Measurements from ENCODE around the gene EIF2B4.
A peak's percentile ranks its signal among the peaks of the same experiment; 100 is the strongest.

EIF2B4 gene

DNA sequence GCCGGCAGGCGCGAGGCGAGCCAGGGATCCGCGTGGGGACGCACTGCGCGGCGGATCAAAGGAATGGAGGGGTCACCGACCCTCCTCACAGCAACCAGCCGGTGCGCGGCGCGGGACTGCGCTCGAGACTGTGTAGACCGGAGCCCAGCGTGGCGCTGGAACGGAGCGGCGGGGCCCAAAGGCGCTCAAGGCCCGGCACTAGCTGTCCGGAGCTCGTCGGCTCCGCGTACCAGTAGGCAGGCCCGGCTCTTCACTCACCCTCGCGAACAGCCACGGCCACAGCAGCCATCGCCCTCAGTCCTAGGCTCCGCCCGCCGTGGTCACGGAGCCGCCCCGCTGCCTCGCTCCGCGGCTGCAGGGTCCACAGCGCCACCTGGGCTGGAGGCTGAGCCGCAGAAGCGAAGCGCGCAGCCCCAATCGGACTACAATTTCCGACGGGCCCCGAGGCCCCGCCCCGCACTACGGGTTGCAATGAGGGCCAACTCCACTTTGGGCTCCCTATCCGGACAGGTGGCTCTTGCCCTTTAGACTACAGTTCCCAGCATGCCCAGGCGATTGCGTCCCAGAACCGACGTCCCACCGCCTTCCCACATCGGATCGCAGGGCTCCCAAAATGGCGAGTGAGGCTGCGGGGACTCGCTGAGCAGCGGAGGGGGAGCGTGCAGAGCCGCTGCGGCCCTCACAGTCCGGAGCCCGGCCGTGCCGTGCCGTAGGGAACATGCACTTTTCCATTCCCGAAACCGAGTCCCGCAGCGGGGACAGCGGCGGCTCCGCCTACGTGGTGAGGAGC, at the start of gene EIF2B4, which contains the start of gene SNX17:
EIF2B4 (minus strand) TSS at position 313 of the 790 bp plus-strand sequence; CDS start at position 289, 24 bp downstream.
SNX17 (plus strand) TSS at position 591 of the 790 bp plus-strand sequence; CDS start at position 719, 128 bp downstream.
- DNase-seq: peak; percentile 99

DNA sequence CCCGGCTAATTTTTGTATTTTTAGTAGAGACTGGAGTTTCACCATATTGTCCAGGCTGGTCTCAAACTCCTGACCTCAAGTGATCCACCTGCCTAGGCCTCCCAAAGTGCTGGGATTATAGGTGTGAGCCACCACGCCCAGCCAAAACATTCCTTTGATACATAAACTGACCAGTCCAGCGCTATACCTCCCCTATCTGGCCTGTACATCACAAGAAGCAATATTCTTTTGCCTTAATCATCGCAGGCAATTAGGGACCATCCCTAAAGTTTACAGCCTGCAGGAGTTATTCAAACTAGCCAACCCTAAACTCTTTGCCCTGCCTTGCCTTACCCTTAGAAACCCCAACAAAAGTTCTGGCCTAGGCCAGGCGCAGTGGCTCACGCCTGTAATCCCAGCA, 46.0 kb upstream of the EIF2B4 start:
- DNase-seq: no peak

DNA sequence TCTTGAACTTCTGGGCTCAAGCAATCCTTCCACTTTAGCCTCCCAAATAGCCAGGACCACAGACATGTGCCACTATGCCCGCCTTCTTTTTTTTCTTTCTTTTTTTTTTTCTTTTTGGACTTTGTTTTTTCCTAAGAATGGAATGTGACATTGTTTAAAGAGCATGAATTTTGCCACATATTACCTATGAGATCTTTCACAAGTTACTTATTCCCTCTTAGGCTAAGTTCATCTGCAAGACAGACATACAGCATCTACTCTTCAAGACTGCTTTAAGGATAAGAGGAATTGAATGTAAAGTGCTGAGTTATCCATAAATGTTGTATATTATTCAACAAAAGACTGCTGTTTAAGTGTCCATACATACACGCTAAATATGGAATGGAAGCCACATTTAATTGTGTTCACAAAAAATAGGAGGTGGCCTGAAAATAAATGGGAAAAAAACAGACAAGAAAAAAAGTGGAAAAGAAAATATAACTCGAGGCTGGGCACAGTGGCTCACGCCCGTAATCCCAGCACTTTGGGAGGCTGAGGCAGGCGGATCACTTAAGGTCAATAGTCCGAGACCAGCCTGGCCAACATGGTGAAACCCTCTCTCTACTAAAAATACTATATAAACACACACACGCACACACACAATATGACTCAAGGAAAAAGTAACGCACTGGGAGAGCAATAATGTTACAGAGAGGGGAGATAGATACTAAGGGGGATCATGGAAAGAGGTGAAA, 42.4 kb upstream of the EIF2B4 start:
- no peak for DNase-seq

DNA sequence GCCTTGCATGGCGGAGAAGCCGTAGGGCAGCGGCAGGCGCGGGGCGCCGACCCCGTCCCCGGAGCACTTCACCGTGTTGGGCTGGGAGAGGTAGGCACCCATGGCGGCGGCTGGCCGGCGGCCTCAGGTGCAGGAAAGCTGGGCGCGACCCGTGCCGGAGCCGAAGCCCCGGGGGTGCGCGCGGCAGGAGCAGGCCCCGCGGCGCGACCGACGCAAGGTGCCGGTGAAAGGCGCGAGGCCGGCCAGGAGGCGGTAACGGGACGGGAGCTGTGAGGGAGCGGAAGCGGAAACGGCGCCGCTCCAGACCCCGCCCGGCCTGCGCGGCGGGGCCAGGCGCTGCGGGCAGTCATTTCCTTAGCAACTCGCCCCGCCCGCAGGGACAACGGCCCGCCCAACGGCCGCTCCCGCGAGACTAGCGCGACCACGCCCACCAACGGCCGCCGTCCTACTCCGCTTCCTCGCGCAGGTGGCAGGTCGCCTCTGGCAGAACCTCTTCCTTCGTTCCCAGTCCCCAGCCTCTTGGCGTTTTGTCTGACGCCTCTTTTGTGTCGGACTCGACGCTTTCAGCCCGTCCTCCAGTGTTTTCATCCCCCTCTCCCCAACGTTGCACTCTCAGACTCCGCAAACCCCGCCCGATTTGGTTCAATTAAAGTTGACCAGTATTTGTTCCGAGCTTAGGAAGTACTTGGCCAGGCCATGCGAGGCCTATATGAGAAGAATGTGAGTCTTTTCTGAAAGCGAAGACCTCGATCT, 39.4 kb upstream of the EIF2B4 start, which contains the start of gene PPM1G:
PPM1G (minus strand) TSS at position 271 of the 753 bp plus-strand sequence; CDS start at position 102, 169 bp downstream.
- peak; percentile 98 for DNase-seq

DNA sequence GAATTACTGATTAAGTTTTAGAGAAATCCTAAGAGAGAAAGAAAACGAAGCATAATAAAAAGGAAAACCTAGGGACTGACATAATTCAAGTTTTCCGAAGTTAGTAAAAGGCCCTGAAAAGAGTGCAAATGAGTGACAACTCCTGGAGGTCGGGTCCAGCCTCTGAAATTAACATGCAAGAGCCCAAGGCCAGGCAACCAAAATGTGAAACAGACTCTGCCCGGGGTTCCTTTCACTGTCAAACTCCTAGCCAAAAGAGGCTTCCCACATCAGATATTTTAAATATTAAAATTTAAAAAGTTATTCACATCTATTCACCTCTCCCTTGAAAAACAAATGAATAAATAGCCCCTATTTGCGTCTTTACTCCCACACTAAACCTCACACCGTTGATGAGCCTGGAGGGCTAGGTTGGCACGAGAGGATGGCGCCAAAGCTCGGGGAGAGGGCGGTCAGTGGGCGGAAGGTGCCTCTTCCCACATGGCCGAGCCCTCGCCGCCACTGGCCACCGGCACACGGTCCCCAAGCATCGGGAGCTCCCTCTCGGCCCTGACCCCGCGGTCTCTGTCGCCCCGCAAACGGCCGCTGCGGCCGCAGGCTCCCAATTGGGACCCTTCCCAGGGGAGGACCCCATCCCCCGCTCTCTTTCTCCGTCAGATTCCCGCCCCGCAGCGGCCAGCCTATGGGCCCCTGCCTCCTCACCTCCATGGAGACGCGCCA, 38.6 kb upstream of the EIF2B4 start:
- peak; percentile 18 for DNase-seq

DNA sequence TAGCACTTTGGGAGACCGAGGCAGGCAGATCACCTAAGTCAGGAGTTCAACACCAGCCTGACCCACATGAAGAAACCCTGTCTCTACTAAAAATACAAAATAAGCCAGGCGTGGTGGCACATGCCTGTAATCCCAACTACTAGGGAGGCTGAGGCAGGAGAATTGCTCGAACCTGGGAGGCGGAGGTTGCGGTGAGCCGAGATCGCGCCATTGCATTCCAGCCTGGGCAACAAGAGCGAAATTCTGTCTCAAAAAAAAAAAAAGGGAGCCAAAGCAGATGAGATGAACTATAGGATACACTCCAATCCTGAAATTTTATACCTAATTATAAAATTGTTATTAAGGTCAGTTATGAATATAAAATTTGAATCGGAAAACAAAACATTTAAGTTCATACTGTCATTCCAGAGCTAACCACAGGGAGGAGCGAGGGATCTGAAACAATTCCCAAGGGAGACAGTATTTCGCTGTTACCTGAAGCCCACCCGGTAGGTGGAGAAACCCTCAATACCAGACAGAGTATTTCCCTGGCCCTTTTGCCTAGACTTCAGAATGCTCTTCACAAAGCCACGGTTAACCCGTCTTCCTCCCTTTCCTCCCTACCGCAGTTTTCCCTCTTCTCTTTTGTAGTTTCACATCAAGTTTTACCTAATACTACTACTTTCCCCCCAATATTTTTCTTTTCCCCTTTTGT, 37.8 kb upstream of the EIF2B4 start:
- no peak for DNase-seq

DNA sequence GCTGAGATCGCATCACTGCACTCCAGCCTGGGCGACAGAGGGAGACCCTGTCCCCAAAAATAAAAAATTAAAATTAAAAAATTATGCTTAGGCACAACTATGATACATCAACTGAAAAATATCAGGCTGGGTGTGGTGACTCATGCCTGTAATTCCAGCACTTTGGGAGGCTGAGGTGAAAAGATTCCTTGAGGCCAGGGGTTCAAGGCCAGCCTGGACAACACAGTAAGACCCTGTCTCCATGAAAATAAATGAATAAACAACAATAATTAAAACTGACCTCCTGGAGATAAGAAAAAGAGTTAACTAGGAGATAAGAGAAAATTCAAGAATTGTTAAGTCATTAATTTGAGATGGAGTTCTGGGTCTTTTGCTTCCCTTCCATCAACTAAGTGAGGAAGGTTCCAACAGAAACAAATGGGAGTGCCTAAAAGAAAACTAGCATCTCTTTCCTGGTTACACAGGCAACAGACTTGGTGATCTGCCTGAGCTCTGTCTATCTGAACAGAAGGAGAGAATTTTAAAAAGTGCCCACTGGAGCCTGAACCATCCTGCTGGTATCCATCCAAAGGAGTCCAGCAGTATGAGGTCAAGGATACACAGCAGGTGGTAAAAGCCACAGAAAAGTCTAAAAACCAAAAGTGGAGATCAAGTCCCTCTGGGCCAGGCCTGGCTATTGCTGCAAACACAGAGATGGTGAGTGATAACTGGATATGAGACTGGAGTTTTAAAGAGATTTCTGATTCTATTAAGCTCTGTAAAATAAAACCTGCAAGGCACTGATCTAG, 30.4 kb upstream of the EIF2B4 start:
- no peak for DNase-seq

DNA sequence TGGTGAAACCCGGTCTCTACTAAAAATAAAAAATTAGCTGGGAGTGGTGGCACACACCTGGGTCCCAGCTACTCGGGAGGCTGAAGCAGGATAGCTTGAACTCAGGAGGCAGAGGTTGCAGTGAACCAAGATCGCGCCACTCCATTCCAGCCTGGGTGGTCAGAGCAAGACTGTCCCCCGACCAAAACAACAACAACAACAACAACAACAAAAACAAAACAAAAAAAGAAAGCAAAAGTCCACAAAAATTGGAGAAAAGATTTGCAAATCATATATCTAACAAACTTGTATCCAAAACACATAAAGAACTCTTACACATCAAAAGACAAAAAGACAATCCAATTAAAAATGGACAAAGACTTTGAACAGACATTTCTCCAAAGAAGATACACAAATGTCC, 28.8 kb upstream of the EIF2B4 start:
- DNase-seq: no peak

DNA sequence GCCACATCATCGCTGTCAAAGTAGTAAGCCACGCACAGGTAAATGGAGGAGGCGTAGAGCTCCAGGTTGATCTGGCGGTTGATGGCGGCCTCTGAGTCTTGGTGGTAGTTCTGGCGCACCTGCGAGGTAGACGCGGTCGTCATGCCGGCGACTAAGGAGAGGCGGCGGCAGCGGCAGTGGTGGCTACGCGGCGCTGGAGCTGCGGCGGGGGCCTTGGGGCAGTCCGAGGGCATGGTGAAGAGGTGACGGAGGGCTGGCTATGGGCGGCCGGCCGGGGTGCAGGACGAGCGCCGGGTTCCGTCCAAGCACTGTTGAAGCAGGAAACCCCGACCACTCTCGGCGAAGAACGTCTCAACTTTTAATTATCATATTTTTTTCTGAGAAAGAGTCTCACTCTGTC, 23.1 kb upstream of the EIF2B4 start:
- DNase-seq: no peak

DNA sequence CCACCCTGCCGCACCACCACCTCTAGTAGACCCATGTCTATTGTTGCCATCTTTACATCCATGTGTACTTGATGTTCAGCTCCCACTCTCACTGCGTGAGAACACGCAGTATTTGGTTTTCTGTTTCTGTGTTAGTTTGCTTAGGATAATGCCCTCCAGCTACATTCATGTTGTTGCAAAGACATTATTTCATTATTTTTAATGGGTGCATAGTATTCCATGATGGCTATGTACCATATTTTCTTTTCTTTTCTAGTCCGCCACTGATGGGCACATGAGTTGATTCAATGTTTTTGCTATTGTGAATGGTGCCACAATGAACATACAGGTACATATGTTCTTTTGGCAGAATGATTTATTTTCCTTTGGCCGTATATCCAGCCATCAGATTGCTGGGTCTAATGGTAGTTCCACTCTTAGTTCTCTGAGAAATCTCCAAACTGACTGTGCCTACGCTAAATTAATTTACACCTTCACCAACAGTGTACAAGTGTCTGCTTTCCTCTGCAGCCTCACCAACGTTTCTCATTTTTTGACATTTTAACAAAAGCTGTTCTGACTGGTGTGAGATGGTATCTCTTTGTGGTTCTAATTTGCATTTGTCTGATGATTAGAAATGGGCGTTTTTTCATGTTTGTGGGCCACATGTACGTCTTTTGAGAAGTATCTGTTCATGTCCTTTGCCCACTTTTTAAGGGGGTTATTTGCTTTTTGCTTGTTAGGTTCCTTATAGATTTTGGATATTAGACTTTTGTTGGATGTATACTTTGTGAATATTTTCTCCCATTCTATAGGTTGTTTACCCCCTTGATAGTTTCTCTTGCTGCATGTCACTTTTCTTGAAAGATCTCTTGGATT, 20.9 kb upstream of the EIF2B4 start:
- DNase-seq: no peak

DNA sequence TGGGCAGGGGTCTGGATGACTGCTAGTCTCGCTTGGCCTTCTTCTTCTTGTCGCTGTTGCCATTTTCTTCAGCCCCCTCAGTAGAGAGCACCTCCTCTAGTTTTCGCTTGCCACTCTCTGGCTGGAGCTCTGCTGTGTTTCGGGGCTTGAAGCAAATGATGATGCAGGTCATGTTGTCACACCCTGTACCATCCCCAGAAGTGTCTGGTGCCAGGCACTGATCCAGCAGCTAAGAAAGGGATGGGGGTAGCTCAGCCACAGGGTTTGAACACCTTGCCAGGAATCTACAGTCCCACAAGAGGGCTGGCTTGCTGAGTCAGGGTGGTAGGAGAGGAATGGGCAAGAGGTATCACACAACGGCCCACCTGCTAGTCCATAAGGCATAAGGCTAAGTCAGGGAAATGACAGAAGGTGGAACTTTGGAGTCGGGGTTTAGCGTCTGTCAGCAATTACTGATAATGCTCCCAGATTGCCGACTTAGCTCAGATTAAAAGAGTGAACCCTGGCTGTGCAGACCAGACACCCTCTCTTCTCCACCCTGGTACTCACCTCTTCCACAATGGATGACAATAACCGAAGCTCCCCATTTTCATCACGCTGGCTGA, 11.5 kb upstream of the EIF2B4 start:
- no peak for DNase-seq

DNA sequence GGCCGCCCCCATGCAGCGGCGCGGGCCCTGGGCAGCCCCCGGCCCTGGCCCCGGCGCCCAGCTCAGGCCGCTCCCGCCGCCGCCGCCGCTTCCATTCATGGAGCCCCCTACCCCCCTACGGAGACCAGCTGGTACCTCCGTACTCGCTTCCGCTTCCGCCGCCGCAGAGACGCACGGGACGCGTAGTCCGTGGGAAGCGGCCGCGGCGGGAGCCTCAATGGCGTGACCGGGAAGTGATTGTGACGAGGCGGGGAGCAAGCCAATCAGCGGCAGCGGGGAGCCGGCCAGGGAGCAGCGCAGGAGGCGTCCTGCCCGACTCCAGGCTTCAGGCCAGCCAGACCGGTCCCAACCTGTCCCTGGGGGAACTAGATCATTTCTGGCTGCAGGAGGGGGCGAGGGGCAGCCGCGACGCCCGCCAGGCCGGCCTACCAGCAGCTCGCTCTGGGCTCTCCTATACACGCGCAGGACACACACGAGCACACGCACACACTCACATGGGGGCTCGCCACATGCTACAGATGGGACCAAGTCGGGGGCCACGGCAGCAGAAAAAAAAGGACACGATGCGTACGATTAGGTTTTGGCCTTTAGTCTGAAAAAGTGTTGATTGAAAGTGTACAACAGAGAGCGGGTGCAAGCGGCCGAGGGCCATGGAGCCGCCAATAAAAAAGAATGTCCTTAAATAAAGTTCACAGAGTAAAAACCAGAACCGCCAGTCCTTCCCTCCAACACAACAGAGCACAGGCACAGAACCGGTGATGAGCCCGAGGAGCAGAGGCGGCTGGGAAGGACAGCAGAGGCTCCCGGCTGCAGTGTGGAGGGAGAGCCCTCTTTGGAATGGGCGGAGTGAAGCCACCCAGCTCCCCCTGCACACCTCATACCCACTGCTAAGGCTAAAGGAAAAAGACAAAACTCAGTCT, 10.7 kb upstream of the EIF2B4 start, which contains the start of gene ZNF513:
ZNF513 (minus strand) TSS at position 109 of the 920 bp plus-strand sequence. CDS start 208 bp downstream, outside the sequence.
- DNase-seq: peak; percentile 86

DNA sequence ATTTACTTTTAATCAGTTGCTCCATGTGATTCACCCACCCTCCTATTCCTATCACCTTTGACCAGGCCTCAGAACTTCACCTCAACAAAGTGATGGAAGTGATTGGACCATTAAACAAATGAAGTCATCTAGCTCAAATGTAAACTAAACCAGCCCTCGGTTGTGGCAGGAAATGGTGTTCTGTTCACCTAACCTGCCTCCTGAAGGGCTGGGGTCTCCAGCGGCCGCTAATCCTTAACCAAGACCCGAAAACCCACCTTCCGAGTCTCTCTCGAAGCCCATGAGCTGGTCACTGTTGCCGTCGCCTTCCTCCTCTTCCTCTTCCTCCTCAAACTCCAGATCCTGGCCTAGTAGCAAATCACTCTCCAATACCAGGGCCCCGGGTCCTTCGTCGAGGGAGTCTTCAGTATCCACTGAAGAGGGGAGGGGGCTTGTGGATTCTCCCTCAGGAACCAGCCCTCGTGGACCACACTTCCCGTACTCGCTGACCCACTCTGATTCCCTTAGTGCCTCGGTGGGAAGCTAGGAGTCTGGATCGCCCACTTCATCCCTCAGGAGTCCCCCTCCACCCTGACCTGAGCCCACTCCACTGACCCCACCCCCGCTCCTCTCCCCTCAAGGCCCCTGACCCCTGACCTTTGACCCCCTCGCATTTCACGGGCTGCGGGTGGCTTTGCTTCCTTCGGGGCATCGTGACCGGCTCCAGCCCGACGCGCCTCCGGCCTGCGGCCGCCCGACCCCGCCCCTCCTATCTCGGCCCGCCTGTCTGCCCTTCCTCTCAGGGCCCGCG, 9.9 kb upstream of the EIF2B4 start:
- no peak for DNase-seq

DNA sequence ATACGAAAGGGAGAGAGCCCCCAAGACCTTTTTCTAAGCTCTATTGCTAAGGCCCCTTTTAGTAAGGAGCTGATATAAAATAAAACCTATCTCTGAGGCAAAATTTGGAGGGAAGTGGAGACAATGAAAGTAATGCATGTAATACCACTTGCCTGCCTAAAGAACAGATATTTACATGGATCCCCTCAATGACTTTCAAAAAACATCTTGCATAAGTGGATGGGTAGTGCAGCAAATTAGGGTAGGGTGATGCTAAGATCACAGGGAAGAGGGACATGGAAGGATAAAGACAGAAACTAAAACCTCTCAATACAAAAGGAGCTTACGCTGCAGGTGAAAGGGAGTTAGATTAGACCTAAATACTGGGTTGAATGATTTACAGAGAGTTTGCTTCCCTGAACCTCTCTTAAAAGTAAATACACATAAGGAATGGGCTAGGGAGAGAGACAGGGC, 9.3 kb upstream of the EIF2B4 start:
- DNase-seq: no peak

DNA sequence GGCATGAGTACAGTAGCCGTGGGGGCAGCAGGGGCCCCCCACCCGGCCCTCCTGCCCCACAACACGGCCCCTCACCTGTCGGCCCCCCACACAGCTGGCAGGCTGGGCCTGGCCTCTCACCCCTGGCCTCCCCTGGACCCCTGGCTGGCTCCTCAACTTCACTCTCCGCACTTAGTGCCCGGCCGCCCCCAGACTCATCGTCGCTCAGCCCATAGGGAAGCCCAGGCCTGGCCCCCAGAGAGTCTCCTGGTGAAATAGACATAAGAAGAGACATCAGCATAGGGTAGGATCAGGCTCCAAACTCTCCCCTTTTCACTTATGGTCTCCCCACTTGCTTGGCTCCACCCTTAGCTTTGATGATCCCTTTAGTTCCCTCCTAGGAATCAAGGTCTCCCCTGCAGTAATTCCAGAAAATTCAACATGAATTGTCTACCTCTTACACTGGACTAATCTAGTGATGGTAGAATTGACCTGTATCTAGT, 8.7 kb upstream of the EIF2B4 start:
- no peak for DNase-seq

DNA sequence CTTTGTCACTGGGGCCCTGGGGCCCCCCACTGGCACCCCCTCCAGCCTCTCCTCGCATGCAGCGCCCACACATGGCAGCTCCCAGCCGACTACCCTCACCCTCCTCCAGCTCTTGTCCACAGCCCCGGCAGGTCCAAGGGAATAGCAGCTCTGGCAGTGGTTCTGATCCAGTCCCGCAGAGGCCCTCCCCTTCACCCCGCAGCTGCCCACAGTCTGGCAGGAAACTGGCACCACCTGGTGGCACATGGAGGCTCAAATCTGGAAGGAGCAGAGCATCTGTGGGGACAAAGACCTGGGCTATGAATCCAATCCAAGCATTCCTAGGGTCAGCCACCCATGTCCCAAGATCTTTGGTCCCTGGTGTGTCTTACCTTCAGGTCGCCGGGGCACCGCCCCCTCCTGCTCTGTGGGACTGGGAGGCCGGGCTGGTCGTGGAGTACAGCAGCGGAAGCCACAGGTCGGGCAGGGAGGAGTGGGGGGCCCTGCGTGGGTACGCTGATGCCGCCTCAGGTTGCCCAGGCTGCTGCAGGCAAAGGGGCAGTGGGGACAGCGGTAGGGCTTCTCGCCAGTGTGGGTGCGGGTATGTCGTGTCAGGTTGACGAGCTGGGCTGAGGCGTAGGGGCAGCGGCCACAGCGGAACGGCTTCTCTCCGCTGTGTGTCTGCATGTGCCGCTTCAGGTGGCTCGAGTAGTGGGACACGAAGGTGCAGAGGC, 8.1 kb upstream of the EIF2B4 start:
- DNase-seq: peak; percentile 16

All from stimulated activated CD4-positive, alpha-beta T cell treated with anti-CD3 and anti-CD28 coated beads, Interleukin-4, amount 100 ng/mL, for 1 hour (primary cell).